Calu3 (cell line): Measurements from ENCODE around the gene AGAP3. TPM values are rescaled to one million over a fixed set of nuclear protein-coding genes. Genes with fewer than 3 reads are reported as not detected.

Experiments used
- BruUV-seq: library from RNA; stranded (reverse); fragments of 400-500 nt; replicated peaks from 2 replicates; lab custom pipeline; 2021; lab: Mats Ljungman, UMichigan
- CTCF ChIA-PET: fragments of 300-600 bp; sonication (Branson Sonifier 250); formaldehyde crosslinking; loops from one replicate; lab custom pipeline; 2022; ENCODE audit warnings: antibody characterized with exemption; lab: Charles Lee
- DNase-seq: peaks from one replicate; pipeline ENCODE4 v3.0.0; 2022
- H3K27ac Mint-ChIP-seq: one replicate; pipeline ENCODE4 v1.8.0; 2022; ENCODE audit warnings: mixed read lengths; ENCODE audit not compliant: unreplicated experiment
- H3K27me3 Mint-ChIP-seq: one replicate; pipeline ENCODE4 v1.8.0; 2022; ENCODE audit warnings: mixed read lengths; ENCODE audit not compliant: unreplicated experiment
- H3K36me3 Mint-ChIP-seq: one replicate; pipeline ENCODE4 v1.8.0; 2022; ENCODE audit warnings: mild to moderate bottlenecking, moderate library complexity, mixed read lengths; ENCODE audit not compliant: insufficient read depth, unreplicated experiment
- H3K4me1 Mint-ChIP-seq: one replicate; pipeline ENCODE4 v1.8.0; 2022; ENCODE audit warnings: mild to moderate bottlenecking, low read depth, mixed read lengths; ENCODE audit not compliant: unreplicated experiment
- H3K4me3 Mint-ChIP-seq: one replicate; pipeline ENCODE4 v1.8.0; 2022; ENCODE audit warnings: mild to moderate bottlenecking, low read depth, moderate library complexity, mixed read lengths; ENCODE audit not compliant: unreplicated experiment
- H3K9me3 Mint-ChIP-seq: one replicate; pipeline ENCODE4 v1.8.0; 2022; ENCODE audit warnings: low read depth, mixed read lengths; ENCODE audit not compliant: unreplicated experiment
- CTCF ChIP-seq: fragments of 200-600 bp; IDR thresholded peaks from one replicate; pipeline ENCODE4 v1.8.0; 2022; ENCODE audit warnings: antibody characterized with exemption; ENCODE audit not compliant: unreplicated experiment
- intact Hi-C: fragments of 100-400 bp; cut with micrococcal nuclease; formaldehyde crosslinking; loops from one replicate; pipeline ENCODE4 v1.10.0; 2022; ENCODE audit not compliant: unreplicated experiment
- total RNA-seq: library from RNA; stranded (reverse); gene quantifications from 2 replicates; pipeline ENCODE4 v1.2.3, GENCODE V29; 2022

The AGAP3 gene
- total RNA-seq, 1 experiment from 2014 or later = 73.4 TPM

- DNase-seq = no peak
- intact Hi-C loops = no loop called here
- H3K27me3 Mint-ChIP-seq = no peaks in the 10 kb centered on the region
- peaks cover 65% of the 10 kb centered on the region for H3K36me3 Mint-ChIP-seq
- CTCF ChIA-PET = no interaction called here
- no TSS peak for BruUV-seq
- H3K27ac Mint-ChIP-seq = no peak overlapping the region
- no peaks in the 10 kb centered on the region for H3K9me3 Mint-ChIP-seq
- TF ChIP-seq CTCF = no peak
- no peaks in the 10 kb centered on the region for H3K4me1 Mint-ChIP-seq
- H3K4me3 Mint-ChIP-seq = no peak overlapping the region
Measured at GRCh38 chr7:151070574-151070960, 15.7 kb upstream of the AGAP3 start.

GRCh38 chr7:151071032-151071866, 15.0 kb upstream of the AGAP3 start:
- BruUV-seq = no TSS peak
- Mint-ChIP-seq H3K9me3 (no peaks in the 10 kb centered on the region), H3K4me3 (no peak overlapping the region), H3K27ac (no peak overlapping the region), H3K27me3 (no peaks in the 10 kb centered on the region), H3K4me1 (no peaks in the 10 kb centered on the region), H3K36me3 (peaks cover 71% of the 10 kb centered on the region)
- no peak for TF ChIP-seq CTCF
- CTCF ChIA-PET = interaction anchor here (0.6 kb wide), 1 partner anchor 561 kb away, joined by 3 read pairs; no protein-coding TSS in a partner anchor
- intact Hi-C loops = no loop called here
- no peak for DNase-seq

DNA sequence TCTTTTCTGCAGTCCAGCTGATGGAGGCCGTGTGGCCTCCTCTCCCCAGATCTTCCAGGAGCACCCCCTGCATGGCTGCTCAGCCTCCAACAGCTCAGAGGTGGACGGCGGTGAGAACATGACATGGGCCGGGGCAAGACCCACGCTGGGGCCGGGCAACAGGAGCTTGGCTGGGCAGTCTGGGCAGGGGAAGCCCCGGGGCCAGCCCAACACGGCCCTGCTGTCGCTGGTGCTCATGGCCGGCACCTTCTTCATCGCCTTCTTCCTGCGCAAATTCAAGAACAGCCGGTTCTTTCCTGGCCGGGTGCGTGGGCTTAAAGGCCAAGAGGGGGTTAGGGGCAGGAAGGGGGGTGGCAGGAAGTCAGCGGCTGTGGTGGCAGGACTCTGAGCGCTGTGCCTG, 12.3 kb upstream of the AGAP3 start:
- TF ChIP-seq CTCF = no peak
- Mint-ChIP-seq H3K9me3 (no peaks in the 10 kb centered on the region), H3K4me3 (no peak overlapping the region), H3K4me1 (no peaks in the 10 kb centered on the region), H3K36me3 (peaks cover 60% of the 10 kb centered on the region), H3K27me3 (no peaks in the 10 kb centered on the region), H3K27ac (no peak overlapping the region)
- CTCF ChIA-PET = no interaction called here
- no peak for DNase-seq
- intact Hi-C loops = no loop called here
- no TSS peak for BruUV-seq

GRCh38 chr7:151074817-151075661, 11.2 kb upstream of the AGAP3 start:
- BruUV-seq = no TSS peak
- Mint-ChIP-seq H3K27me3 (no peaks in the 10 kb centered on the region), H3K27ac (peak overlapping the region; percentile 72), H3K4me3 (no peak overlapping the region), H3K4me1 (no peaks in the 10 kb centered on the region), H3K9me3 (no peaks in the 10 kb centered on the region), H3K36me3 (peaks cover 55% of the 10 kb centered on the region)
- TF ChIP-seq CTCF = no peak
- intact Hi-C loops = no loop called here
- DNase-seq = no peak
- CTCF ChIA-PET = no interaction called here
